HG03354 (cell line): ENCODE data around the gene METTL9.
"Not testable (repeated sequence)": the region's sequence is repeated elsewhere in the genome, so short reads cannot be mapped to it uniquely, and the experiment has no call there.

Experiments
- ATAC-seq: cut with Tn5 transposase; IDR thresholded peaks from one replicate; pipeline ENCODE4 v1.9.1; 2021; ENCODE audit warnings: mild to moderate bottlenecking; ENCODE audit not compliant: unreplicated experiment, poor library complexity, severe bottlenecking

METTL9 gene

DNA sequence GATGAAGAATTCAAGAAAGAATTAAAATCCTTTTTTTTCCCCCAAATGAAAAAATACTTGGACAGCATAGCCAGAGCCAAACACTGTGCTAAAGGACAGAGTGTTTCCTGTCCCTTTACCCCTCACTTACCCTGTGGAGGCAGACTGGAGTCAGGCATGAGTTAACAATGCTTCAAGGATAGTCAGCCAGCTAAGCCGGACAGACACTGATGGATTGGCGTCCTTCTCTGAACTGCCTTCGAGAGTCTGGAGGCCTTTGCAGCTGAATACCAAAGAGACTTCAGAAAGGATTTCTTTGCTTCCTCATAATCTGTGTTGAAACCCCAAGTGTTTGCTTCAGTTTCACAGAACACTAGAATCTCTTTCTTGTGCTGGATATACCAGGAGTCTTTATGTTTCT lies 4.6 kb downstream of the METTL9 start:
- ATAC-seq = no peak

GRCh38 chr16:21605848-21606247 lies 6.5 kb downstream of the METTL9 start:
- not testable (repeated sequence) for ATAC-seq

- ATAC-seq = no peak
Observed at GRCh38 chr16:21608639-21609328, 9.4 kb downstream of the METTL9 start.

- ATAC-seq = no peak
Observed at GRCh38 chr16:21610006-21610544, 10.7 kb downstream of the METTL9 start.

DNA sequence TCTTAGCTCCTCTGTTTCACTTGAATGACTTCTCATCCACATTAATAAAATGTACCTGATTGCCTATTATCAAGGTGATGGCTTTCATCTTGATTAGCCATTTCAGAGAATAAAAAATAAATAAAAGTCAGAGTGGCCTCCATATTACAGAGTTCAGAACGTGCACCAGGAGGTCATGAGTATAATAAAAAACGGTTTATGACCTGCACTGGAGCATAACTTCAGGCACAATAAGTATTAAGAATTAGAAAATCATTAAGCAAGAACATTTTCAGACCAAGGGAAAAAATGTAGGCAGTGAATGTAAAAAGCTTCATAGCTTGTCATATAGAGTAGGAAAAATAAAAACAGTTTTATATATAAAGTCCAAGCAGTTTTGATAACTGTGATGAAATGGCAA lies 11.4 kb downstream of the METTL9 start:
- no peak for ATAC-seq

DNA sequence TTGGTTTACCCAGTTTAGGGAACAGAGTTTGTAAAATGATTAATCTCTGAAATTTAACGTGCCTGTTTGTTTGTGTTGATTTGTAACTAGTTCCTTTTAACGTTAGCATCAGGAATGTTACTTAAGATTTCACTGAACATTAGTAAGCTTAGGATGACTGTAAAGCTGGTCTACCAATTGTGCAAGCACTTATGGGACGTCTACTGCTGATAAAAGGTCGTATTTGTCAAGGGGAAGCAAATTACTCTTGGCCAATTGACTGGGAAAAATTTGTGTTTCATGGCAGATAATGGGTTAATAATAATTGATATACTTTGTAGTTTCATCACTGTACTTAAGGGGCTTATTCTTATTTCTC lies 11.8 kb downstream of the METTL9 start:
- ATAC-seq = no peak

DNA sequence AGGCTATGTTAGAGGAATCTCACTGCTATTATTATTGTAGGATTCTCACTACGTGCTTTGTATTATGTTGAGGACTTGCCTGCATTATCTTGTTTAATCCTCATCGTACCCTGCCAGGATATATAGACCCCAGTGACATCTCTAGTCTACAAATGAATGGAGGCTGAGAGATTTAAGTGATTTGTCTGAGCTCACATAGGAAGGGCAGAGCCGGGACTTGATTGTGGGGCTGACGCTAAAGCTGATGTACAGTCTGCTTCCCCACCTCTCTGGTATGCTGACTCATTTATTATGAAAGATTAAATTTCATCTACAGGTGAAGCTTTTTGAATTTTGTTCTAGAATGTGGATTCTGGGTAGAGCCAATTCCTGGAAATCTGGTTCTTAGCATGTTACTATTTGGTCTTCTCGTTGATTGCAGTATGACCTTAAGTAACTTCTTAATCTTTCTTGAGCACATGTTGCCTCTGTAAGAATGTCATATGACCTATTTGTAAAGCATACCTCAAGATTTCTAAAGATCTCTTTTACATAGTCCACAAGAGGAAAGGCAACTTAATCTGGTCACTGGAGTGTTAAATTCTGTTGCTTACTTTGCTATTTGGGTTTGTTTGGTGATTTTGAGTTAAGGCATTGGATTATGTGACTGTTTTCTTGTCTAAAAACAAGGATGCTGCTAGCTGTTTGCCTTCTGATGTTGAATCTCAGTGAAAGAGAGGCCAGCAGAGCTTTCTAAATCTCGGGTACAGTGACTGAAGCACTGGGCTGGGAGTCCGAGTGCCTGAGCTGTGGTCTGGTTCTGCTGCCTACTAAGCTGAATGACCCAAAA lies 12.4 kb downstream of the METTL9 start:
- ATAC-seq = no peak

GRCh38 chr16:21613361-21613760 lies 14.0 kb downstream of the METTL9 start:
- no peak for ATAC-seq

DNA sequence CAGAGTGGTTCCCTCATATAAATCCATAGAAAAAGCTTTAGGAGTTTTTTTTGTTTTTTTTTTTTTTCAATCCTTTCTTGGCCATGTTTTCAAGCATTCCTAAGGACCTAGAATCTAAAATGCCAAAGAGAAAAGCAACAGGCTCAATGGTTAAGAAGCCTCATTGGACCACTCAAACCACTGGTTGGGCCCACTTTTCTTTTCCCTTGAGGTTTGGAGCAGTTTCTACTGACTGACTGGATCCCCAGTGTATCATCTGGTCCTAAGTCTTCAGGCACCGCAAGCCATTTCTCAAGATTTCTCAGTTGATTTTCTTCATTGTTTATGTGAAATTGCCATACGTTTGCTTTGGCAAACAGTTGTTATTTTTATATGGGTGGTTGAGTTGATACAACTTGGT lies 14.4 kb downstream of the METTL9 start:
- ATAC-seq = no peak

GRCh38 chr16:21614896-21615295 lies 15.5 kb downstream of the METTL9 start:
- ATAC-seq = no peak

- no peak for ATAC-seq
Observed at GRCh38 chr16:21617607-21618006, 18.2 kb downstream of the METTL9 start.

- no peak for ATAC-seq
Observed at GRCh38 chr16:21618281-21618680, 18.9 kb downstream of the METTL9 start.

- ATAC-seq = no peak
Observed at GRCh38 chr16:21619765-21620425, 20.5 kb downstream of the METTL9 start.

DNA sequence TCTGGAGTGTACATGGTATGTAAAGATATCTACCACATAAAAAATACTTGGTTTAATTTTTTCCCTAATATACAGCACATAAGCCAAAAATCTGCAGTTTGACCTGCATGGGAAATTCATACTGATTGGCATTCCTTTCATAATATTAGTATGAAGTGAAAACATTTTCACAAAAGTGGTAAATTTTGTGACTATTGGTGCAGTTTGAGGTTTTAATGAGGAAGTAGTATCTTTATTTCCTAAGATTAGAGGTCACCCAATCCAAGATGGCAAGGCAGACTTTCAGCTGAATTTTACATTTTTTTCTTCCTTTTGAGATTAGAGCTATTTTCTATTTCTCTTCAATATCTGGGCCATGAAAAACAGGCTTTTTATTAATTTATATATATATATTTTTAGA lies 21.2 kb downstream of the METTL9 start:
- no peak for ATAC-seq

GRCh38 chr16:21622545-21622944 lies 23.2 kb downstream of the METTL9 start:
- no peak for ATAC-seq

GRCh38 chr16:21625026-21625425 lies 25.6 kb downstream of the METTL9 start:
- ATAC-seq = no peak

DNA sequence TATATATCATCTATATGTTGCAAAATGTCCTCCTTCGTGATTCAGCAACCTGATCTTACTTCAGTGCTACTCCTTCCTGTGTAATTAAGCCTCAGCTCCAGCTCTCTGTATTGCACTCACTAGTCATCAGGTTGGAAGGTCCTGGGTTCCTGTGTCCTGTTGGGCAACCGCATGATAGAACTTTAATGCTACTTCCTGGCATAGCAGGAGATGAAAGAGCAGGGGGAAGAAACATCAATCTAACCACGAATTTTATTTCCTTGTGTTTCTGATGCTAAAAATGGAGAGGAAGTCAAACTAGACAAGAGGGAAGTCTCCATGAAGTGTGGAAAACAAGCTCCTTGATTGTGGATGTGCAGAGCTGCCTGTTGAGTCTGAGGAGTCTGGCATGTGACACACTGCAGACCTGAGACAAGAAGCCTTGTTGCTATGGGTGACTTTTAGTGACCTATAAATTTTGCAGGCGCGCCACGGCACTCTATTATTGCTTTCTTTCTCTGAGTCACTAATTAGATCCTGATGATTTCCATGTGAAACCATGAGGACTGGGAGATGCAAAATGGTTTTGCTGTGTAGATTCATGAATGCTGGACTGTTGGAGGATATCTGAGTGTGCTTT lies 27.4 kb downstream of the METTL9 start:
- ATAC-seq = no peak

- no peak for ATAC-seq
Observed at GRCh38 chr16:21628121-21628726, 28.8 kb downstream of the METTL9 start.

DNA sequence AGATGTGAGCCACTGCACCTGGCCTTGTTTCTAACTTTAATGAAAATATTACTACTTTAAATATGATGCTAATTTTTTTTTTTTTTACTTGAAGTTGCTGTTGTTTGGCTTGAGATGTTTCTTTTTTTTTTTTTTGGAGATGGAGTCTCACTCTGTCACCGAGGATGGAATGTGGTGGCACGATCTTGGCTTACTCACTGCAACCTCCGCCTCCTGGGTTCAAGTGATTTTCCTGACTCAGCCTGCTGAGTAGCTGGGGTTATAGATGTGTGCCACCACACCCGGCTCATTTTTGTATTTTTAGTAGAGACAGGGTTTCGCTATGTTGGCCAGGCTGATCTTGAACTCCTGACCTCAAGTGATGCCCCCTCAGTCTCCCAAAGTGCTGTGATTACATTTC lies 29.4 kb downstream of the METTL9 start:
- no peak for ATAC-seq
